Measurements from ENCODE around the gene CDK5R2.

The CDK5R2 gene

GRCh38 chr2:219002395-219003266, 43.2 kb downstream of the CDK5R2 start:
- DNase-seq (ENCODE audit: low read depth, low spot score), result no peak

DNA sequence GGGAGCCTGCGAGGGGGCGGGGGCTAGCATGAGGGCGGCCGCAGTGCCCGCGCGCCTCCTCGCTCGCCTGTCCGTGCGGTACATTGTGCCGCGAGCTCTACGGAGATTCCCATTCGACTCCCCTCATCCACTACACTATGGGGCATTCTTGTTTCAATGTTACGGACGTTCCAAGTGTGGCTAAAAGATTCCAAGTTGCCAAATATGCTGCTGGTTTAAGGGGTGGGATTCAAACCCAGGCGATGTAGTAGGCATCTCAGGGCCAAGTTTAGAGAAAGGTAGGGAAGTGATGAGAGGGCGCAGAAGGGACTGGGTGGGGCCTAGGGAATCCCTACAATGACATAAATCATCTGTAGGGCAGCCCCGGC, 43.8 kb downstream of the CDK5R2 start:
- no peak for DNase-seq (ENCODE audit: low read depth, low spot score)

- no peak for DNase-seq (ENCODE audit: low read depth, low spot score)
Observed at GRCh38 chr2:219003979-219004378, 44.5 kb downstream of the CDK5R2 start.

DNA sequence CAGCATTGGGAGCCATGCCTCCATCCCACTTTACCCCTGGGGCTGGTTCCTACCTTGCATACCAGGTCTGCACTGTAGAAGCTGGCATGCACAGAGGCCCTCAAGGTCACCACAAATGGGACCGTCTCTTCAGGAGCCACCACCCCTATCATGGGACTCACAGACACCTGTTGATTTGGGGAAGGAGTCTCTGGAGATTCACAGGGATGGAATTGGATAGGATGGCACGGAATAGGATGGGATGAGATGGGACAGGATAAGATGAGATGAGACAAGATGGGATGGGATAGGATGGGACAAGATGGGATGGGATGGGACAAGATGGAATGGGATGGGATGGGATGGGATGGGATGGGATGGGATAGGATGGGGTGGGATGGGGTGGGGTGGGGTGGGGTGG, 49.8 kb downstream of the CDK5R2 start:
- DNase-seq (ENCODE audit: low read depth, low spot score), result no peak

DNA sequence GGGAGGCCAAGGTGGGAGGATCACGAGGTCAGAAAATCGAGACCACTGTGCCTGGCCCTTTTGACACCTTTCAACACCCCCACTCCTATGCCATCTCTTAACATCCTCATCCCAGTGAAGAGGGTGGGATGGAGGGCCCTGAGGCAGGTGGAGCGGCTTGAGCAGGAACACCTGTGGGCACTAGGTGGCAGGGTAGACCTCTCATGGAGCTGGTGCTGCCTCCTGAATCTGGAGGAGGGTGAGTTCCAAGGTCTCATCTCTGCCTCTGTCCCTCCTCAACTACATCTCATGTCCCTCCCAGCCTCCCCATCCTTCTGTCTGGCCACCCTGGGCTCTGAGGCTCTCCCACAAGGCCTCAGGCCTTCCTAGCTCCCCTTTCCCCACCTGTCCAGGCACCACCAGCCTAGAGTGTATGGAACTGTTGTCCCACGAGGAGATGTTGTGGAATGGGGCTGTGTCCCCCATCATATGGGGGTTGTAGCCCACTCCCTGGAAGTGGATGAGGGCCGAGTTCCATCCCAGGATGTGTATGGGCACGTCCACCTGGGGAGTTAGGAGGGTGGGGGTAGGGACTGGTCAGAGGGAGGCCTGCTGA, 50.8 kb downstream of the CDK5R2 start:
- no peak for DNase-seq (ENCODE audit: low read depth, low spot score)

DNA sequence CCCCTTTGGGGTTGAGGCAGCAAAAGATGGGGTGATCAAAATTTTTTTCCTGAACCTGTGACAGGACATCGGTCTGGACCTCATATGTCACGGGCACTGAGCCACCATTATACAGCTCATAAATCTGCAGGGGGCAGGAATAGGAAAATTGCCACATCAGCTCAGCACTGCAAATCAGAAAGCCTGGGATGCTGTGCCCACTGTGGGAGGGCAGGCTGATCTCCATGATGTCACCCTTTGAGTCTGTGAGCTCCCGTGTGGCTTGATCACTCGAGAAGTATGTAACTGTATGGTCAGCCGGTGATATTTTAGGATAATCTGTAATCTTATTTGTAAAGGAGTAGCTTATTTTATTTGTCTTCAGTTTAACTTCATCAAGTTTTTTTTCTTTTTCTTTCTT, 51.4 kb downstream of the CDK5R2 start:
- DNase-seq (ENCODE audit: low read depth, low spot score), result no peak
